Adrenal gland (tissue), 12 donors: ENCODE data around the gene IGF2BP2. TPM values are rescaled to one million over a fixed set of nuclear protein-coding genes. Genes with fewer than 3 reads are reported as not detected.

Source experiments
- DNase-seq, 7 donors: peaks; one replicate each; pipeline ENCODE4 v3.0.0-alpha.2; 2019 to 2020
- H3K27ac ChIP-seq, 5 donors: fragments of 200-600 bp; sonication (generic) in 4 of 5; 1 replicate in 3 of 5; 2 replicates in 2 of 5; pipeline versions ENCODE4 v1.5.1 to v1.8.0; 2016 to 2020; ENCODE audit warnings: mild to moderate bottlenecking in 1 of 5
- H3K27me3 ChIP-seq: fragments of 200-600 bp; 2 replicates; pipeline ENCODE4 v1.8.0; 2021
- H3K36me3 ChIP-seq, 2 donors: fragments of 200-600 bp; replicated peaks in 1 of 2; 1 replicate in 1 of 2; 2 replicates in 1 of 2; pipeline versions ENCODE4 v1.5.1 to v1.8.0; 2018 to 2022
- H3K4me1 ChIP-seq, 2 donors: fragments of 200-600 bp; replicated peaks in 1 of 2; 1 replicate in 1 of 2; 2 replicates in 1 of 2; pipeline versions ENCODE4 v1.5.1 to v1.8.0; 2018 to 2021
- H3K4me3 ChIP-seq, 4 donors: fragments of 200-600 bp; sonication (generic) in 3 of 4; one replicate each; pipeline ENCODE4 v1.5.1; 2016 to 2018
- H3K9me3 ChIP-seq, 3 donors: fragments of 200-600 bp; sonication (generic) in 1 of 3; replicated peaks in 1 of 3; 1 replicate in 2 of 3; 2 replicates in 1 of 3; pipeline versions ENCODE4 v1.5.1 to v1.8.0; 2016 to 2021
- CTCF ChIP-seq, 6 experiments: fragments of 450-650 bp in 4 of 6; fragments of 200-600 bp in 2 of 6; sonication (generic) in 1 of 6; IDR thresholded peaks; 1 replicate in 5 of 6; 2 replicates in 1 of 6; pipeline versions ENCODE4 v1.5.1 to v1.8.0; 2016 to 2021; ENCODE audit warnings: antibody characterized with exemption in 6 of 6, mild to moderate bottlenecking in 2 of 6, moderate library complexity in 1 of 6
- POLR2A ChIP-seq, 2 donors: fragments of 450-650 bp; IDR thresholded peaks; one replicate each; pipeline ENCODE4 v1.6.1; 2017; ENCODE audit warnings: antibody characterized with exemption in 2 of 2, mild to moderate bottlenecking in 2 of 2, moderate library complexity in 1 of 2
- WGBS, 4 donors: extraction: QIAGEN DNeasy Blood & Tissue Kit in 2 of 4; methylation state at CpG; one replicate each; pipeline versions ENCODE4 v1.1.5 to v1.1.7; 2013 to 2017; 5-methylcytosine and 5-hydroxymethylcytosine counted together
- intact Hi-C, 2 donors: fragments of 100-400 bp; cut with DNase I; formaldehyde crosslinking; loops; one replicate each; pipeline versions ENCODE4 v1.14.1 to v1.15.0; 2022 to 2023
- polyA plus RNA-seq, 3 donors: library from polyadenylated mRNA; stranded (reverse); fragments of 200-250 nt in 2 of 3; fragments of 350-450 nt in 1 of 3; fragmentation: Illumina TruSeq in 1 of 3; extraction: RNeasy Lipid Tissue Mini Kit (QIAGEN cat#74804) in 1 of 3; gene quantifications; one replicate each; pipeline ENCODE4 v1.2.3, GENCODE V29; 2013 to 2014
- total RNA-seq, 9 donors: library from RNA; depleted of rRNA in 4 of 9; stranded (reverse); fragments of >200 nt in 4 of 9; fragments of 120-200 nt in 1 of 9; fragmentation: NEBNext Ultra II Directional in 1 of 9; extraction: Animal tissue kit (Norgen Biotek cat#: 25700) in 1 of 9; gene quantifications; one replicate each; pipeline versions ENCODE4 v1.1.0 to v1.2.4, GENCODE V29; 2013 to 2023
- donor health status: healthy with polysubstance abuse.
- donor health status: Bipolar disorder and iron deficiency.
- donor health status: DM: yes; HTN: yes; CAD: no.
- donor health status: DM: no; HTN: no; CAD: no.
- donor health status: DM: no; HTN: no; CAD: no.
- donor health status: DM: yes; HTN: yes; CAD: no.

Gene IGF2BP2
- total and polyA plus RNA-seq, 12 donors, result 7.0 to 75.9 (median 17.9) TPM

GRCh38 chr3:185631508-185632206, 193.2 kb downstream of the IGF2BP2 start:
- Histone ChIP-seq H3K9me3 (no peaks in the 10 kb centered on the region), H3K4me1 (peaks cover 0 to 12% of the 10 kb centered on the region in 2 donors), H3K36me3 (peaks cover 0 to 31% of the 10 kb centered on the region in 2 donors), H3K27me3 (no peaks in the 10 kb centered on the region), H3K4me3 (no peak overlapping the region), H3K27ac (no peak overlapping the region)
- WGBS, 4 donors, result 86 to 91% (median 90%) methylated on average over 5 to 6 of the region's 7 CpGs
- intact Hi-C loops, result no loop called here
- TF ChIP-seq CTCF (IDR thresholded peaks at IDR 0.05) (no peak), POLR2A (IDR thresholded peaks at IDR 0.05) (no peak)
- no peak for DNase-seq

GRCh38 chr3:185631108-185631507, 193.7 kb downstream of the IGF2BP2 start:
- Histone ChIP-seq H3K27ac (peak overlapping the region in 1 of 5 donors; percentile 35), H3K9me3 (no peaks in the 10 kb centered on the region), H3K4me1 (peaks cover 0 to 12% of the 10 kb centered on the region in 2 donors), H3K36me3 (peaks cover 0 to 36% of the 10 kb centered on the region in 2 donors), H3K27me3 (no peaks in the 10 kb centered on the region), H3K4me3 (no peak overlapping the region)
- intact Hi-C loops, result no loop called here
- WGBS, 4 donors, result 78 to 94% (median 84%) methylated on average over 3 to 4 of the region's 4 CpGs
- DNase-seq, result no peak
- TF ChIP-seq CTCF (IDR thresholded peaks at IDR 0.05) (no peak), POLR2A (IDR thresholded peaks at IDR 0.05) (no peak)

GRCh38 chr3:185630182-185630622, 194.6 kb downstream of the IGF2BP2 start:
- TF ChIP-seq POLR2A (IDR thresholded peaks at IDR 0.05), result no peak
- TF ChIP-seq CTCF (IDR thresholded peaks at IDR 0.05), result no peak
- intact Hi-C loops, result no loop called here
- H3K9me3 ChIP-seq, result no peaks in the 10 kb centered on the region
- peak in 5 of 7 donors; percentile 56 to 84 (median 69) for DNase-seq
- no peaks in the 10 kb centered on the region for H3K27me3 ChIP-seq
- WGBS, 4 donors, result 53 to 58% (median 55%) methylated on average over 6 of the region's 6 CpGs
- peaks cover 0 to 12% of the 10 kb centered on the region in 2 donors for H3K4me1 ChIP-seq
- peak overlapping the region in 2 of 5 donors; percentile 59 to 64 for H3K27ac ChIP-seq
- peaks cover 0 to 42% of the 10 kb centered on the region in 2 donors for H3K36me3 ChIP-seq
- H3K4me3 ChIP-seq, result no peak overlapping the region

GRCh38 chr3:185629554-185630181, 195.2 kb downstream of the IGF2BP2 start:
- intact Hi-C loops, result no loop called here
- no peaks in the 10 kb centered on the region for H3K9me3 ChIP-seq
- TF ChIP-seq POLR2A (IDR thresholded peaks at IDR 0.05) (no peak), CTCF (IDR thresholded peaks at IDR 0.05) (no peak)
- WGBS, 4 donors, result 81 to 85% (median 83%) methylated on average over 4 of the region's 4 CpGs
- H3K36me3 ChIP-seq, result peaks cover 0 to 45% of the 10 kb centered on the region in 2 donors
- H3K4me1 ChIP-seq, result peaks cover 0 to 12% of the 10 kb centered on the region in 2 donors
- no peak overlapping the region for H3K4me3 ChIP-seq
- no peaks in the 10 kb centered on the region for H3K27me3 ChIP-seq
- DNase-seq, result no peak
- H3K27ac ChIP-seq, result peak overlapping the region in 2 of 5 donors; percentile 59 to 64
